Ishikawa (cell line): Measurements from ENCODE around the gene CEP85L.

Experiments
- RAD21 ChIP-seq: IDR thresholded peaks from 2 replicates; pipeline ENCODE4 v1.6.1; 2012; ENCODE audit warnings: low read depth
- TEAD4 ChIP-seq: IDR thresholded peaks from 2 replicates; pipeline ENCODE4 v1.6.1; 2012
- TF ChIP-seq, protein P1 (sequence below): IDR thresholded peaks from 2 replicates; pipeline ENCODE4 v1.6.1; 2012

GRCh38 chr6:118660218-118660569 is 8.8 kb upstream of the CEP85L start:
- TF ChIP-seq, protein P1, sequence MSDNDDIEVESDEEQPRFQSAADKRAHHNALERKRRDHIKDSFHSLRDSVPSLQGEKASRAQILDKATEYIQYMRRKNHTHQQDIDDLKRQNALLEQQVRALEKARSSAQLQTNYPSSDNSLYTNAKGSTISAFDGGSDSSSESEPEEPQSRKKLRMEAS, result no peak
- no peak for TF ChIP-seq TEAD4
- no peak for TF ChIP-seq RAD21
